OCI-LY3 (cell line): ENCODE results near the gene ARHGAP9.
"Not testable (repeated sequence)": the region's sequence is repeated elsewhere in the genome, so short reads cannot be mapped to it uniquely, and the experiment has no call there.

Experiments used
- H2AFZ ChIP-seq: fragments of 200-600, 300-600 bp; shearing (Covaris generic); 2 replicates; pipeline ENCODE4 v1.6.0; 2014; ENCODE audit warnings: antibody characterized with exemption, low read depth, low read length
- H3K27ac ChIP-seq: fragments of 200-600, 300-600 bp; sonication (generic); 2 replicates; pipeline ENCODE4 v1.5.1; 2014; ENCODE audit warnings: mild to moderate bottlenecking, low read length, moderate library complexity, mixed read lengths
- H3K27me3 ChIP-seq: fragments of 200-600, 300-600 bp; sonication (generic); 2 replicates; pipeline ENCODE4 v1.6.1; 2014; ENCODE audit warnings: low read depth, low read length, mixed read lengths
- H3K36me3 ChIP-seq: fragments of 200-600, 300-600 bp; sonication (generic); replicated peaks from 2 replicates; pipeline ENCODE3; 2014; ENCODE audit warnings: low read depth, low read length, mixed read lengths
- H3K4me1 ChIP-seq: fragments of 300-600, 200-600 bp; sonication (generic); 2 replicates; pipeline ENCODE4 v1.6.1; 2014; ENCODE audit warnings: low read length, mixed read lengths
- H3K4me2 ChIP-seq: fragments of 200-600, 300-600 bp; sonication (generic); 2 replicates; pipeline ENCODE4 v1.6.1; 2014; ENCODE audit warnings: low read length, mixed read lengths
- H3K4me3 ChIP-seq: fragments of 300-600, 200-600 bp; sonication (generic); 2 replicates; pipeline ENCODE4 v1.5.1; 2014; ENCODE audit warnings: antibody characterized with exemption, mild to moderate bottlenecking, low read length, moderate library complexity
- H3K79me2 ChIP-seq: fragments of 300-600, 200-600 bp; shearing (Covaris generic); 2 replicates; pipeline ENCODE4 v1.6.1; 2014; ENCODE audit warnings: mild to moderate bottlenecking, low read length, mixed read lengths
- H3K9ac ChIP-seq: fragments of 300-600, 200-600 bp; shearing (Covaris generic); 2 replicates; pipeline ENCODE4 v1.6.0; 2014; ENCODE audit warnings: mild to moderate bottlenecking, low read length, moderate library complexity
- H3K9me3 ChIP-seq: fragments of 200-600, 300-600 bp; shearing (Covaris generic); 2 replicates; pipeline ENCODE4 v1.6.1; 2014; ENCODE audit warnings: low read length, mixed read lengths; ENCODE audit not compliant: insufficient read depth
- H4K20me1 ChIP-seq: fragments of 200-600, 300-600 bp; sonication (generic); 2 replicates; pipeline ENCODE4 v1.6.1; 2016; ENCODE audit warnings: low read length, mixed read lengths; ENCODE audit not compliant: insufficient read depth
- EZH2phosphoT487 ChIP-seq: fragments of 200-600 bp; shearing (Covaris generic); IDR thresholded peaks from 2 replicates; pipeline ENCODE4 v1.6.1; 2018; ENCODE audit warnings: antibody characterized with exemption, mixed run types, low read depth
- TF ChIP-seq, protein P1 (sequence below): fragments of 200-600, 300-600 bp; sonication (generic); IDR thresholded peaks from 2 replicates; pipeline ENCODE4 v1.5.1; 2014; ENCODE audit warnings: antibody characterized with exemption, low read length, low read depth

Gene ARHGAP9

DNA sequence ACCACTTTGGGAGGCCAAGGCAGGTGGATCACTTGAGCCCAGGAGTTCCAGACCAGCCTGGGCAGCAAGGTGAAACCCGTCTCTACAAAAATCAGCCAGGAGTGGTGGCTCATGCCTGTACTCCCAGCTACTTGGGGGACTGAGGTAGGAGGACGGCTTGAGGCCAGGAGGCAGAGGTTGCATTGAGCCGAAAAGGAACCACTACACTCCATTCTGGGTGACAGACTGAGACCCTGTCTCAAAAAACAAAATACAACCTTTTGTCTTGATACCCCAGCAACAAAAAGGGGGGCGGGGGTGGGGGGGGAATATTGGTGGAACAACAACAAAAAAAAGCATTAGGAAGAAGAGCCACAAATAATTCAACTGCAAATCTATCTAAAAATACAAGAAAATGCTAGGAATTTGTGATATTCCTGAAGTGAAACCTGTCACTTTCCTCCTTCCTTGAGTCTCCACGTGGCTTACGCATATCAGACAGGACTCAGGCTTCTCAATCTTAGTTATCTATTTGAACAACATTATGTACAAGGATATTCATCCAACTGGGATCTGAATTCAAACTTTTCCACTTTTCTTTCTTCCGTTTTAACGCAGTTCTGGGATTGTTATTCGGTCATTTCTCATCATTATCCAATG lies 50.1 kb downstream of the ARHGAP9 start:
- no peak for TF ChIP-seq EZH2phosphoT487
- TF ChIP-seq, protein P1, sequence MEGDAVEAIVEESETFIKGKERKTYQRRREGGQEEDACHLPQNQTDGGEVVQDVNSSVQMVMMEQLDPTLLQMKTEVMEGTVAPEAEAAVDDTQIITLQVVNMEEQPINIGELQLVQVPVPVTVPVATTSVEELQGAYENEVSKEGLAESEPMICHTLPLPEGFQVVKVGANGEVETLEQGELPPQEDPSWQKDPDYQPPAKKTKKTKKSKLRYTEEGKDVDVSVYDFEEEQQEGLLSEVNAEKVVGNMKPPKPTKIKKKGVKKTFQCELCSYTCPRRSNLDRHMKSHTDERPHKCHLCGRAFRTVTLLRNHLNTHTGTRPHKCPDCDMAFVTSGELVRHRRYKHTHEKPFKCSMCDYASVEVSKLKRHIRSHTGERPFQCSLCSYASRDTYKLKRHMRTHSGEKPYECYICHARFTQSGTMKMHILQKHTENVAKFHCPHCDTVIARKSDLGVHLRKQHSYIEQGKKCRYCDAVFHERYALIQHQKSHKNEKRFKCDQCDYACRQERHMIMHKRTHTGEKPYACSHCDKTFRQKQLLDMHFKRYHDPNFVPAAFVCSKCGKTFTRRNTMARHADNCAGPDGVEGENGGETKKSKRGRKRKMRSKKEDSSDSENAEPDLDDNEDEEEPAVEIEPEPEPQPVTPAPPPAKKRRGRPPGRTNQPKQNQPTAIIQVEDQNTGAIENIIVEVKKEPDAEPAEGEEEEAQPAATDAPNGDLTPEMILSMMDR: no peak
- H2AFZ ChIP-seq: no peak overlapping the region

DNA sequence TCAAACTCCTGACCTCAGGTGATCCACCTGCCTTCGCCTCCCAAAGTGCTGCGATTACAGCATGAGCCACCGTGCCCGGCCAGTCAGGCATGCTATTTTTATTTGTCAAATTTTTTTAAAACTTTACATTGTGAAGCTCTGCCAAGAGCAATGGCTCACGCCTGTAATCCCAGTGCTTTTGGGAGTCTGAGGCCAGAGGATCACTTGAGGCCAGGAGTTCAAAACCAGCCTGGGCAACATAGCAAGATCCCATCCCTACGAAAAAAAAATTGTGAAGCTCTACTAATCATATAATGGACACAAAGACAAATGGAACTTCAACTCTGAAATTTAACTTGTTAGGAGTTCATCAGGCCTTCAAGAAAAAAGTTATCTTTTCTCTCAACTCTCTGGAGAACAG lies 50.7 kb downstream of the ARHGAP9 start:
- H3K27me3 ChIP-seq: no peaks in the 10 kb centered on the region
- no peak overlapping the region for H3K27ac ChIP-seq
- H4K20me1 ChIP-seq: no peaks in the 10 kb centered on the region
- peaks cover 3% of the 10 kb centered on the region for H3K36me3 ChIP-seq
- no peak for TF ChIP-seq EZH2phosphoT487
- TF ChIP-seq, protein P1: no peak
- H3K79me2 ChIP-seq: peaks cover 25% of the 10 kb centered on the region
- no peak overlapping the region for H3K9ac ChIP-seq
- H2AFZ ChIP-seq: no peak overlapping the region
- no peaks in the 10 kb centered on the region for H3K9me3 ChIP-seq
- no peak overlapping the region for H3K4me3 ChIP-seq
- peak overlapping the region; percentile 98; the same call in 1 of the 2 replicates for H3K4me2 ChIP-seq
- H3K4me1 ChIP-seq: peaks cover 14% of the 10 kb centered on the region

More for the DNA sequence above, 50.1 kb downstream of the ARHGAP9 start:
- Histone ChIP-seq H3K27me3 (no peaks in the 10 kb centered on the region), H3K4me1 (peaks cover 14% of the 10 kb centered on the region), H3K4me2 (peak overlapping the region; percentile 98), H3K9ac (peak overlapping the region; percentile 85), H3K79me2 (peaks cover 25% of the 10 kb centered on the region), H3K4me3 (peak overlapping the region; percentile 94), H3K27ac (peak overlapping the region; percentile 32), H4K20me1 (no peaks in the 10 kb centered on the region), H3K9me3 (no peaks in the 10 kb centered on the region), H3K36me3 (peaks cover under 1% of the 10 kb centered on the region)

DNA sequence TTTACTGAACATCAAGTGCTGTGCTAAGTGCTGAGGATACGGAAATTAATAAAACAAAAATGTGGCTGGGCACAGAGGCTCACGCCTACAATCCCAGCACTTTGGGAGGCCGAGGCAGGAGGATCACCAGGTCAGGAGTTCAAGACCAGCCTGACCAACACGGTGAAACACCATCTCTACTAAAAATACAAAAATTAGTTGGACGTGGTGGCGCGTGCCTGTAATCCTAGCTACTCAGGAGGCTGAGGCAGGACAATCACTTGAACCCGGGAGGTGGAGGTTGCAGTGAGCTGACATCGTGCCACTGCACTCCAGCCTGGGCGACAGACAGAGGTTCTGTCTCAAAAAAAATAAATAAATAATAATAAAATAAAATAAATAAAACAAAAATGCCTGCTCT lies 52.7 kb downstream of the ARHGAP9 start:
- not testable (repeated sequence) for H3K9me3 ChIP-seq, H3K36me3 ChIP-seq, H3K27me3 ChIP-seq, H3K27ac ChIP-seq, H4K20me1 ChIP-seq, H3K4me2 ChIP-seq, H3K9ac ChIP-seq, H3K4me3 ChIP-seq, H2AFZ ChIP-seq
- H3K79me2 ChIP-seq: peaks cover 25% of the 10 kb centered on the region
- H3K4me1 ChIP-seq: peaks cover 14% of the 10 kb centered on the region
